Suprapubic skin (tissue), 3 donors: ENCODE measurements around the gene CUTA.

Experiments used
- EP300 ChIP-seq: sonication (generic); formaldehyde crosslinking; IDR thresholded peaks from one replicate; pipeline ENCODE4 v1.6.1; 2017; ENCODE audit warnings: antibody characterized with exemption
- TF ChIP-seq, protein P1 (sequence below), 2 donors: fragments of 200-600 bp in 1 of 2; fragments of 450-650 bp in 1 of 2; sonication (generic) in 1 of 2; IDR thresholded peaks; one replicate each; pipeline ENCODE4 v1.5.1; 2016 to 2019; ENCODE audit warnings: antibody characterized with exemption in 2 of 2, mild to moderate bottlenecking in 1 of 2, moderate library complexity in 1 of 2

DNA sequence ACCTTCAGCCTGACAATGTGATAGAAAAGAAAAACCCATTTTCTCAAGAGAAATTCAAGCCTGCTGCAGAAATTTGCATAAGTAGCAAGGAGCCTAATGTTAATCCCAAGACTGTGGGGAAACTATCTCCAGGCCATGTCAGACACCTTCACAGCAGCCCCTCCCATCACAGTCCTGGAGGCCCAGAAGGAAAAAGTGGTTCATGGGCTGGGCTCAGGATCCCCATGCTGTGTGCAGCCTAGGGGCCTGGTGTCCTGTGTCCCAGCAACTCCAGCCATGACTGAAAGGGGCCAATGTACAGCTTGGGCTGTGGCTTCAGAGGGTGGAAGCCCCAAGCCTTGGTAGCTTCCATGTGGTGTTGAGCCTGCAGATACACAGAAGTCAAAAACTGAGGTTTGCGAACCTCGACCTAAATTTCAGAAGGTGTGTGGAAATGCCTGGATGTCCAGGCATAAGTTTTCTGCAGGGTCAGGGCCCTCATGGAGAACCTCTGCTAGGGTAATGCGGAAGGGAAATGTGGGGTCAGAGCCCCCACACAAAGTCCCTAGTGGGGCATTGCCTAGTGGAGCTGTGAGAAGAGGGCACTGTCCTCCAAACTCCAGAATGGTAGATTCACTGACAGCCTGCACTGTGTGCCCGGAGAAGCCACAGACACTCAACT, 48.3 kb upstream of the CUTA start:
- TF ChIP-seq, protein P1, sequence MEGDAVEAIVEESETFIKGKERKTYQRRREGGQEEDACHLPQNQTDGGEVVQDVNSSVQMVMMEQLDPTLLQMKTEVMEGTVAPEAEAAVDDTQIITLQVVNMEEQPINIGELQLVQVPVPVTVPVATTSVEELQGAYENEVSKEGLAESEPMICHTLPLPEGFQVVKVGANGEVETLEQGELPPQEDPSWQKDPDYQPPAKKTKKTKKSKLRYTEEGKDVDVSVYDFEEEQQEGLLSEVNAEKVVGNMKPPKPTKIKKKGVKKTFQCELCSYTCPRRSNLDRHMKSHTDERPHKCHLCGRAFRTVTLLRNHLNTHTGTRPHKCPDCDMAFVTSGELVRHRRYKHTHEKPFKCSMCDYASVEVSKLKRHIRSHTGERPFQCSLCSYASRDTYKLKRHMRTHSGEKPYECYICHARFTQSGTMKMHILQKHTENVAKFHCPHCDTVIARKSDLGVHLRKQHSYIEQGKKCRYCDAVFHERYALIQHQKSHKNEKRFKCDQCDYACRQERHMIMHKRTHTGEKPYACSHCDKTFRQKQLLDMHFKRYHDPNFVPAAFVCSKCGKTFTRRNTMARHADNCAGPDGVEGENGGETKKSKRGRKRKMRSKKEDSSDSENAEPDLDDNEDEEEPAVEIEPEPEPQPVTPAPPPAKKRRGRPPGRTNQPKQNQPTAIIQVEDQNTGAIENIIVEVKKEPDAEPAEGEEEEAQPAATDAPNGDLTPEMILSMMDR (IDR thresholded peaks at IDR 0.05), result no peak
- no peak for TF ChIP-seq EP300
